HepG2 (cell line): ENCODE data around the gene NOP9. TPM values are rescaled to one million over a fixed set of nuclear protein-coding genes. Genes with fewer than 3 reads are reported as not detected.
A peak's percentile ranks its signal among the peaks of the same experiment; 100 is the strongest.

Experiments
- ATRX ChIP-seq: sonication (generic); formaldehyde crosslinking; IDR thresholded peaks from 2 replicates; pipeline ENCODE4 v1.4.0; 2020; ENCODE audit warnings: missing genetic modification reagents, borderline replicate concordance
- CBX1 ChIP-seq: IDR thresholded peaks from one replicate; pipeline ENCODE4 v1.6.1; 2016; ENCODE audit warnings: antibody characterized with exemption, low read depth
- CCAR2 ChIP-seq: fragments of 200-400 bp; formaldehyde crosslinking; optimal IDR thresholded peaks from 2 replicates; pipeline ENCODE3; 2018; ENCODE audit warnings: low read depth, mild to moderate bottlenecking, low read length, moderate library complexity
- DRAP1 ChIP-seq: IDR thresholded peaks from 2 replicates; pipeline ENCODE4 v1.6.1; 2016; ENCODE audit warnings: missing genetic modification reagents, missing compliant biosample characterization
- FOXO1 ChIP-seq: sonication (generic); formaldehyde crosslinking; IDR thresholded peaks from 2 replicates; pipeline ENCODE4 v1.4.0; 2020; ENCODE audit warnings: missing genetic modification reagents
- HBP1 ChIP-seq: IDR thresholded peaks from 2 replicates; pipeline ENCODE4 v1.6.1; 2016; ENCODE audit warnings: low read depth, control low read depth
- HDAC2 ChIP-seq: sonication (generic); formaldehyde crosslinking; IDR thresholded peaks from 2 replicates; pipeline ENCODE4 v1.4.0; 2020; ENCODE audit warnings: missing genetic modification reagents
- HNRNPK ChIP-seq: fragments of 200-400 bp; formaldehyde crosslinking; IDR thresholded peaks from 2 replicates; pipeline ENCODE4 v1.6.1; 2018; ENCODE audit warnings: low read length, low read depth, moderate library complexity, mild to moderate bottlenecking; ENCODE audit not compliant: poor library complexity, severe bottlenecking
- MED1 ChIP-seq: sonication (generic); formaldehyde crosslinking; IDR thresholded peaks from 2 replicates; pipeline ENCODE4 v1.4.0; 2020; ENCODE audit warnings: missing genetic modification reagents
- MEIS2 ChIP-seq: sonication (generic); formaldehyde crosslinking; IDR thresholded peaks from 2 replicates; pipeline ENCODE4 v1.9.0; 2021; ENCODE audit warnings: mild to moderate bottlenecking, missing genetic modification reagents
- RBFOX2 ChIP-seq: fragments of 200-400 bp; formaldehyde crosslinking; IDR thresholded peaks from 2 replicates; pipeline ENCODE4 v1.6.1; 2017; ENCODE audit warnings: low read depth, mild to moderate bottlenecking, low read length
- TEAD3 ChIP-seq: optimal IDR thresholded peaks from 2 replicates; pipeline ENCODE3; 2016; ENCODE audit warnings: borderline replicate concordance
- TFE3 ChIP-seq: IDR thresholded peaks from 2 replicates; pipeline ENCODE4 v1.6.1; 2016
- ZBED4 ChIP-seq: sonication (generic); formaldehyde crosslinking; IDR thresholded peaks from 2 replicates; pipeline ENCODE4 v1.4.0; 2020; ENCODE audit warnings: missing genetic modification reagents, borderline replicate concordance
- ZFP36 ChIP-seq: fragments of 150-350 bp; IDR thresholded peaks from 2 replicates; pipeline ENCODE4 v1.6.1; 2018; ENCODE audit warnings: borderline replicate concordance, low read length, low read depth; ENCODE audit not compliant: partially characterized antibody
- ZFP91 ChIP-seq: sonication (generic); formaldehyde crosslinking; IDR thresholded peaks from 2 replicates; pipeline ENCODE4 v1.9.0; 2022; ENCODE audit warnings: missing genetic modification reagents, mild to moderate bottlenecking, borderline replicate concordance
- ZNF101 ChIP-seq: sonication (generic); formaldehyde crosslinking; IDR thresholded peaks from 2 replicates; pipeline ENCODE4 v1.4.0; 2020; ENCODE audit warnings: mild to moderate bottlenecking, low read depth, missing genetic modification reagents, borderline replicate concordance
- ZNF441 ChIP-seq: sonication (generic); formaldehyde crosslinking; IDR thresholded peaks from 2 replicates; pipeline ENCODE4 v1.7.0; 2021; ENCODE audit warnings: missing genetic modification reagents, borderline replicate concordance
- polyA plus RNA-seq, 8 experiments: library from polyadenylated mRNA; depleted of rRNA in 3 of 8; stranded (reverse) in 7 of 8; unstranded in 1 of 8; fragments of >200 nt; fragmentation: Illumina TruSeq in 4 of 8; extraction: Trizol in 4 of 8; gene quantifications; 2 replicates each; pipeline versions ENCODE4 v1.2.1 to v1.2.3, GENCODE V29; 2011 to 2016; ENCODE audit warnings: low read depth in 4 of 8, missing spikeins in 1 of 8, mixed read lengths in 1 of 8; ENCODE audit not compliant: insufficient read depth in 1 of 8
- total RNA-seq, 5 experiments: library from RNA; depleted of rRNA; stranded (reverse); fragments of >200 nt; fragmentation: Illumina TruSeq; extraction: Trizol; gene quantifications; 2 replicates each; pipeline ENCODE4 v1.2.3, GENCODE V29; 2016; ENCODE audit warnings: low read depth in 1 of 5
- TF ChIP-seq, protein P1 (sequence below): sonication (generic); formaldehyde crosslinking; IDR thresholded peaks from 2 replicates; pipeline ENCODE4 v1.4.0; 2020; ENCODE audit warnings: mild to moderate bottlenecking, missing genetic modification reagents

NOP9 gene
- total and polyA plus RNA-seq, 2 of the 13 experiments (the other 11 are each of a cell fraction or from before 2014, with no cell fraction given) = 24.5 to 61.6 TPM

DNA sequence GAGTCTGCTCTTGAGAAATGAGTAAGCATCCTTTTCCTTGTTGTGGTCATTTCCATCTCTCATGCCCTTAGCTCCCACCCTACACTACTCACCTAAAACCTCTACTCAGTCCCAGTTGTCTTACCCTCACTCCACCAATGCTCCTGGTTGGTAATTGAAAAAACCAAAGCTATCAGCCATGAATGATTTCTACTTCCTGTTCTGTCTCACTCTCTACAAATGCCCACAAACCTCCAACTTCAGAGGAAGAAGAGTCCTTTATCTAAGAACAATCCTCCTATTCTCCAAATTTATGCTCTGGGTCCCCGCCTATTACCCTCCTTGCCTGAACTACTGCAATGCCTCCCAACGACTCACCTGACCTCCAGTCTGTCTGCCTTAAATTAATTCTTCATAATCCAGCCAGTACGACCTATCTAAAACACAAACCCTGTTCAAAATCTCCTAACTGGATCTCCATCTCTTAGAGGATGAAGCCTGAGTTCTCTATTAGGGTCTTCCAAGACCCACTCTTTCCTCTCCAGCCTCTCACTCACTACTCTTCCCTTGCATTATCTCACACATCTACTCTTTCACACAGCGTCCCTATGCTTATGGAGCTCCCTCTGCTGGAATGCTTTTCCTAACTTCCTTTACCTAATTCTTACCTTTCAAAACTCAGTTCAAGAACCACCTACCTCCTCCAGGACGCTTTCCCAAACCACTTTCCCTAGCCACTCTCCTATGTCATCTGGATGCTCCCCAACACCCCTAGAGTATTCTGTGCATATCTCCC lies 2.3 kb upstream of the NOP9 start (continued):
- TF ChIP-seq ZBED4 (CRISPR knock-in tag) (0 out of 2 replicates have a peak, but pooled peaks have one; percentile 29), ZFP91 (CRISPR knock-in tag) (no peak), ZFP36 (no peak), MED1 (CRISPR knock-in tag) (peak; percentile 36; the same call in 1 of the 2 replicates), RBFOX2 (0 out of 2 replicates have a peak, but pooled peaks have one; percentile 21), CCAR2 (peak; percentile 78), TFE3 (CRISPR knock-in tag) (no peak), MEIS2 (CRISPR knock-in tag) (no peak), ZNF441 (peak; percentile 18; the same call in 1 of the 2 replicates), HBP1 (CRISPR knock-in tag) (0 out of 2 replicates have a peak, but pooled peaks have one; percentile 61), TEAD3 (peak; percentile 93), DRAP1 (CRISPR knock-in tag) (peak; percentile 62), HDAC2 (peak; percentile 75), ATRX (peak; percentile 39; the same call in 1 of the 2 replicates), ZNF101 (CRISPR knock-in tag) (no peak), HNRNPK (peak; percentile 3), FOXO1 (peak; percentile 25; the same call in 1 of the 2 replicates), CBX1 (no peak)
- TF ChIP-seq, protein P1, sequence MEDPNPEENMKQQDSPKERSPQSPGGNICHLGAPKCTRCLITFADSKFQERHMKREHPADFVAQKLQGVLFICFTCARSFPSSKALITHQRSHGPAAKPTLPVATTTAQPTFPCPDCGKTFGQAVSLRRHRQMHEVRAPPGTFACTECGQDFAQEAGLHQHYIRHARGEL (CRISPR knock-in tag) = no peak
